ENCODE measurements around the gene SPTY2D1.

Gene SPTY2D1

DNA sequence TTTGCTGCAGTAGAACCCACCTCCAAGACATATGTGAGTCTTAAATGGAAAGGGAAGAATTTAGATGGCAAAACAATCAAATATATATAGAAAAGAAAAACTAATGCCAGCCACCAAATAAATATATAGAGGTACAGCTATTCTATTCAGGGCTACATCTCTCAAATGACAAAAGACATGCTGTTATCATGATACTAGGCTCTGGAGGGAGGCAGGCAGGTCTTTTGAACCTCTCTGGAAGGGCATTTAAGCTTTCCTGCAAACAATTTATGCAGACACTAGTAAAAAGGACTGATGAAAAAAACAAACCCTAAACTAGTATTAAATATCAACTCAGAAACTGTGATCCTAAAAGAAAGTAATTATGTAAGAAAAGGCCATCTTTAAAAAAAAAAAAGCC lies 70.0 kb downstream of the SPTY2D1 start:
- no peak for DNase-seq (ENCODE audit: low spot score)

DNA sequence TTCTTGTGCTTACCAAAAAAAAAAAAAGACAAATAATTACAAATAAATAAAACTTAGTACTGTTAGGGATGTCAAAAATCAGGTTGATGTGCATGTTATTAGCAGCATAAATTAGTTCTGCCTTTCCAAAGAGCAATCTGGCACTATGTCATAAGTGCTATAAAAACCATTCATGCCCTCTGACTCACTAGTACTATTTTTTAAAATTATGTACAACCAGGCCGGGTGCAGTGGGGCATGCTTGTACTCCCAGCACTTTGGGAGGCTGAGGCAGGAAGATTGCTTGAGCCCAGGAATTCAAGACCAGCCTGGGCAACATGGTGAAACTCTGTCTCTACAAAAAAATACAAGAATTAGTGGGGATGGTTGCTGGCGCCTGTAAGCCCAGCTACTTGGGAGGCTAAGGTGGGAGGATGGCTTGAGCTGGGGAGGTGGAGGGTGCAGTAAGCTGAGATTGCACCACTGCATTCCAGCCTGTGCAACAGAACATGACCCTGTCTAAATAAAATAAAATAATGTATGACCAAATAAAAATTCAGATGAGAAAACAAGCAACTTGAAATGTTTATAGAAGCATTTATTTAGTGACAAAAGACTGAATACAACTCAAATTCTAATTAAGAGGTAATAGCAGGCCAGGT lies 70.9 kb downstream of the SPTY2D1 start:
- DNase-seq (ENCODE audit: low spot score): no peak
